Measurements from ENCODE around the gene PXDN.

Gene PXDN

DNA sequence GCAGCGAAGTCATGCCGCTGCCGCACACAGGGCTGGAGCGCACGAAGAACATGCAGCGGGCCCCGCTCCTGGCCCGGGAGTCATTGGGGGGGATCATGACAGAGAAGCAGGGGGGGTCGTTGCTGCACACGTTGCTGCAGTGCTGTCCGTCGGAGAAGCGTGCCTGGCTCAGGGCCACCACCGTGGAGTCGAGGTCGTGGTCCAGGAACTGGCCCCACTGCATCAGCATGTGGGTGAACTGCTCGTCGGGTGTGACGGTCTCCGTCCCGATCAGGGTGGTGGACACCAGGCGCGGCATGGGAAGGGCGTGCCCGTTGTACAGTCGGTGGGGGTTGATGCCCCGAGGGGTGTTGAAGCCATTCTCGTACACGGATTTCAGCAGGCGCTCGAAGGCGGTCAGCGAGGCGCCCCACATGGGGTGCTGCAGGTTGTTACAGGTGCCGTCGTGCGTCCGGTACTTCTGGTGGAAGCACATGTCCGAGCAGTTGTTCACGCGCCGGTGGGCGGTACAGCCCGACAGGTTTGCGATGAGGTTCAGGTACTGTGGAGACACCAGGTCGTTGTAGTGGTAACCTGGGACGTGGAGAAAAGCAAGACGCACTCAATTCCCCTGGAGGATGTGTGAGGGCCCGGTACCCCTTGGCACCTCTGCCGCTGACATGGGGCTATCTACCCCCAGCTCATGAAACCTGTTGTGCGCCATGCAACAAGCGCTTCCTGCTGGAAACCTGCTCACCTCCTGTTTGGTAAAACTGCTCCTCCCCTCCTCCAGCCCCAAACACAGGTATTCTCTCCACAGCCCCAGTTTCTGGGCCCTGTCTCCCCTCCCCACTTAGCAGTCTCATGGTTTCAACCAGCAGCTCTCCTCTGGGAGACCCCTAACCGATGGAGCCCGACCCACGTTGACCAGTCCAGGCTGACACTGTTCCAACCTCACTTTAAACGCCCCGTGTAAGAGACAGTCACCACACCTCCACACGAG lies 94.9 kb downstream of the PXDN start:
- no peak for DNase-seq (ENCODE audit: low spot score)

DNA sequence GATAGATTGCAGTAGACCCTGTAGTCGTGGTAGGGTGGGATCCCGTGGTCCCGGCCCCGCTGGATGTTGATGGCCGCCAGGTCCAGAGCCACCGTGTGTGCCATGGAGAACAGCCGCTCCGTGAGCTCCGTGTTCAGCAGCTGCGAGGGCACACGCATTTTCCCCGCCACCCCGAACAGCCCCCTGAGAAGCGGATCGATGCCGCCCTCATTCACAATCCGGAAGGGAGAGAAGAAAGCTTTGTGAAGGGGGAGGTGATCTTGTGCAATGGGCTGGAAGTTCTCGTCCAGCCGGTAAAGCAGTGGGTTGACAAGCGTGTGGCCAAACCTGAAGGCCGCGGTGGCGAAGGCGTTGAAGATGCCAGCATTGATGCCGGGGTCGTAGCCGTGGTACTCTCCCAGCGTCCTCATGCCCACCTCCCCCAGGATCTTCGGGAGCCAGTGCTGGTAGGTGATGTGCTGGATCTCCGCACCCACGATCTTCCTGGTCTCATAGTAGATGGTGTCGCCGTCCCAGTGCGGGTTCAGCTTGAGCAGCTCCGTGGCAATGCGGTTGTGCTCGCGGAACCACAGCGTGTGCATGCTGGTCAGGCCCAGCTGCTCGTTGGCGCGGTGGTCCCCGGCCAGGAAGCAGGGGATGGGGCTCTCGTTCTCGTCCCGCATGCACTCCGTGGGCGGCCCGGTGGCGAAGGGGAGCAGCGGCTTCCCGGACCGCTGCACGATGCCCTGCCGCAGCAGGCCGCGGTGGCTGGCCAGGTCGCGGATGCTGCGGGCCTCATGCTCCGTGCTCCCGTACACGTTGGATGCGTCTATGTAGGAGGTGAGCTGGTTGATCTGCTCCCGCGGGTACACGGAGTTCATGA lies 95.8 kb downstream of the PXDN start:
- DNase-seq (ENCODE audit: low spot score) = no peak

DNA sequence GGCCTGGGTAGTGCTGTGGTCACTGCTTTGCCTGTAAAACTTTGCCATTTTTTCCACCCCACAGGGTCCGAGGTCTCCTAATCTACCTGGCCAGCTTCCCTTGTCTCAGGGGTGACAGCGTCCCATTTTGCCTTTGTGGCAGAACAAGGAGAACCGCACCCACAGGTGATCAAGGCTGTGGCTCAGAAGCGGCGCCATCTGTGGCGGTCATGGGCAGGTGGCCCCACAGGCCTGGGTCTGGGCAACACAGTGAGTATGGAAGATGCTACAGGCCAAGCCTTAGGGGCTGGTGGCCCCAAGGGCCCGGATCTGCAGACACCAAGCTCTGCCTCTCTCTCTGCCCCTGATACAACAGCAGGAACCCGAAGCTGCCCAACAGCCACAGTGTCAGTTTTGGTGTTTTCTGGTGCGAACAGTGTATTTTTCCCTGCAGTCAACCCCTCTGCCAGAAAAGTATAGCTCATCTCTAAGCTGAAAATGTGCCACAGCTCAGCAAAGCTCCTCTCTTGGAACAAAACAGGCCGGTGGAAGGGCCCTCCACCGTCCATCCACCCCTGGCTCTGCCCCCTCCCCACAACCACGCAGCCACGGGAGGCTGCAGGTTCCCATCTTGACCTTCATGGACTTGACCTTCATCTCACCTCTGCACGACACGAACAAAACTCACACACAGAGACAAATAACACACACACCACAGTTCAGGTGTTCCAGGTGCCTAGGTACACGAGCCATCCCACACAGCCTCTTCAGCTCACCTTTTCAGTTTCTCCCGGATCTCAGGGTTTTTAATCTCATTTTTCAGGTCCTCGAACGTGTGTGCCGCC lies 96.7 kb downstream of the PXDN start:
- no peak for DNase-seq (ENCODE audit: low spot score)

DNA sequence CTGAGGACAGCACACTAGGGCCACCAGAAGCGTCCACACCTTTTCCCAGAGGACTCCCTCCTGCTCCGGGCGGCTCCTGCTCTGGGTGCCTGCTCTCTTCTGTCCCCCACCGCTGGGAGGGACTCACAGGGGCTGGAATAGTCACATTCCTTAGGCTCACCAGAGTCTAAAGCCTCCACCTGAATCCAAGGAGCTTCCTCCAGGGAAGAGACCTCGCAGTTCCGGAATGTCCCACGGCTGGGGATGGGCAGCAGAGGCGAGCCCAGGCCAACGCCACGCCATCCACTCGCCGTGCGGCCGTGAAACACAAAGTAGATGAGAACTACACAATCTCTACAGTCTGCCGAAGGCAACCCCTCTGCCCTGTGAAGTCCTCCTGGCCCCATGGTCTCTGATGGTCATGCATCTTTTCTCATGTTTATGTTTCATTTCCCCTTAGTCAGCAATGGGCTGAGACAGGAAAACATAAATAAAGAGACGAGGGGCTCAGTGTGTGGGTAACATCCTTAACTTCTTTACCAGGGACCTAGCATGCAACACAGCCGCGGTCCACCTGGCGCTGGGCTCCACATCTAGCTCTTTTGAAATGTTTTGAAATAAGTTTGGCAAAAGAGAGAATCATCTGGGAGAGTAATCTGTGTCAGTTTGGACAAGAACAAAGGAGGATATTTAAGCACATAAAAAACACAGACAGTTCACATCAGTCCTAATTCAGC lies 98.4 kb downstream of the PXDN start:
- no peak for DNase-seq (ENCODE audit: low spot score)

DNA sequence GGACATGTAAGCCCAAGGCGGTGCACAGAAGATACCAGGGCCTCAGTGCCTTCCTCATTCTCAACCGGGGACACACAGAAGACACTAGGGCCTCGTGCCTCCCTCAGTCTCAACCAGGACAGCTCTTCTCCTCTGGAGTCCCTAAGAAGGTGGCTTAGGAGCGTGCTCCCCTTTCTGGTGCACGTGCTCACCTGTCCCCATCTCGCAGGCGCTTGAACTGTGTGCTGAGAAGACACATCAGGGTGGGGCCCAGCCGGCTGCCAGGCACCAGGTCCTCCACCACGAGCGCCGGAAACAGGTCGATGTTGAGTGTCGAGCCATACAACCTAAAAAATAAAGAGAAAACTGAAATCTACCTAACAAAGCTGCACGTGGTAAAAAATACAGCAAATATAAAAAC lies 99.9 kb downstream of the PXDN start:
- no peak for DNase-seq (ENCODE audit: low spot score)

DNA sequence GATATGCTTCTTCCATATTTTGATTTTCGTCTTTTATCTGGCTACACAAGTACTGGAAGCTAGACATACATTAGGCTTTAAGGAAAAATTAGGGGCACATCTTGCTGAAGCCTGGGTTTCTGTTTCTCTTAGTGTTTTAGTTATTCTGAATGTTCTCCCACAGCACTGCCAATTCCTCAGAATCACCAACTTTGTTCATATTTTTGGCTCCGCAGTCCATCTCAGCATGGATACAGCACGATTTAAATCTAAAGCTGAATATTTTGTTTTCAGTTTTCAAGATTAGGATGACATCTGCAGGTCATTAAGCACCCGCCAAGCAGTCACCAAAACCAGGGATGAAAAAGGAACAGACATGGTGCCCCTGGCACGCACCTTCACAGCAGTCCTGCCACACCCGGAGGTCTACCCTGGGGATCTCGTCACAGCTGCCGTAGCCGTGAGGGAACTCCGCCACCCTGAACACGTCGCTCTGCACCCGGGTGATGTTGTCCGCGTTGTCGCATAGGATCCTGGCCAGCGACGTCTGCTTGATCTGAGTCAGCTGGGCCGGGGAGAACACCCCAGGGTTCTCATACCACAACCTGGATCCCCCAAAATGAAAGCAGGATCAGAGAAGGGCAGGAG lies 101.2 kb downstream of the PXDN start:
- no peak for DNase-seq (ENCODE audit: low spot score)

DNA sequence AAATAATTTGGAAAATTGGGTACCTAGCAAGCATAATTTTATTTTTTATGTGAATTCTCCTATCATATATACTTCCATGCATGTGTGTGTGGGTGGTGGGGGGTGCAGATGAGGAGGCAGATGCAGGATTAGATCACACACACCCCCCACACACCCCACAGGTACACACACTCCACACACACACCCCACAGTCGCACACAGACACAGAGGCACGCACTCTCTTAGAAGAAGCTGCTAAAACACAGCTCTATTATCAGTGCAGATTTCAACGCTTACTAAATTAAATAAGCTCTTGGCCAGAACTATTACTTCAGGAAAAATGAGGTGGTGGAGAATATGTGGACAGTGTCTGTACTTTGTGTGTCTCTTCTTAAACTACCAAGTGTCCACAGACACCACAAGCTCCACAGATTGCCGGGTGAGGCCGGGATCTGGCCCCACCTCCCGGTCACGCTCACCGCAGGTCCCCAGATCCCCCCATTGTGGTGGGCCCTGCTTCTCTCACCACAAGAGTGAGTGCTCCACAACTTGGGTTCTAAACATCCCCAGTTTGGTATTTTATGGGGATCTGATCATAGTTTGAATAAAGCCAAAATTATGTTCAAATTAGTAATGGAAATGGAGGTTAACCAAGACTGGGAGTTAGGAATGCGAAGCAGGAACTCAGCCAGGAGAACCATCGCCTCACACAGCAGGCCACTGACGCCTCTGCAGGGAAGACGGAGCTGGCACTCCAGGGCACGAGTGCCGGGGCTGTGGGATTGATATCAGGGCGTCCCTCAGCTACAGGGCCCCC lies 102.1 kb downstream of the PXDN start:
- DNase-seq (ENCODE audit: low spot score) = no peak

DNA sequence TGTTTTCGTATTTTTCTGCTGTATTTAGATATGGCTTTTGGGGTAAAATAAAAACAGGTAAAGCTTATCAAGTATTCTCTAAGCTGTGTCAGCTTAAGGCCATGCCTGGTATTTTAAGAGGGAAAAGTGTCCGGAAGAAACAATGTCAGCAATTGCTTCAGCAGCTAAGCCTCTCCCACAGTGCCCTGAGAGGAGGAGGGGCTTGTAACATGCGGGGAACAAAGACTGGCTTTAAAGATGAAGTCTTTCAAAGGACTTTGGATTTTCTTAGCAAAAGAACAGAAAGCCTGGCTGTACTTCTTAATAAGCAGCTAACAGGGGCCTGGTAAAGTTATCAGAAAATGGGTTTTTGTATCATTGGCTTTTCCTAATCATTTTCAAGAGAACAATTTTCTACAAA lies 102.8 kb downstream of the PXDN start:
- DNase-seq (ENCODE audit: low spot score) = peak; percentile 6

DNA sequence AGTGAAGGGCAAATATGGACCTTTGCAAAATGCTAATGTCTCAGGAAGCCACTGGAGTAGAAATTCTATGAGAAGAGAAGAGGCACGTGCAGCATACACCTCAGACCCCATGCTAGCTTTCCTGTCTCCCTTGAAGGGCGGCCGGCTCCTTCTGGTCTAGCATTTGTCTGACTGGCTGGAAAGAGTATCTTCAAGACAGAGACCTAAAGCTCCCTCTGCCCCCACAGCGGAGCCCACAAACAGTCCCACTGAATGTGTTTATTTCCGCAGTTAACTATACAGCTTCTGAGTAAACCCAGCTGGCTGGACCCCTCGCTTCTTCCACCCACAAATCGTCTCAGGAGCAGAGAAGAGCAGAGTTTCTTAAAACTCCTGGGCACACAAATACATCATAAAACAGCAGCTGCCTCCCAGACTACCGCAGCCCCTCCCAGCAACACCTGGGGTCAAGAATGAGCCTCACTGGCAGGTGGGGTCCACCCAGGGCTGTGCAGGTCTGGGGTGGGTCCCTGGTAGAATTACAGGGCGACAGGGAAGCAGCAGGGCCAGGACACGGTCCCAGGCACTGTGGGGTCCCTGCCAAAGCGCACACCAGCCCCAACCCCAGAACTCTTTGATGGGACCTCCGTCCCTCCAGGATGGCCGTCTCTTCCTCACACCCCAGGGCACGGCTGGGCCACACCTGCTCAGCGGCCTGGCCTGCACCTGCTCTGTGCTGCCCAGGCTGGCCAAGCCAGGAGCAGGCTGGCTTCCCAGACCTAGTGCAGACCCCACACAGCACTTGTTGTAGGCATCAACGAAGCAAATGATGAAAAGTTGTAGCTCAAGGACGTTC lies 103.8 kb downstream of the PXDN start:
- DNase-seq (ENCODE audit: low spot score) = no peak

DNA sequence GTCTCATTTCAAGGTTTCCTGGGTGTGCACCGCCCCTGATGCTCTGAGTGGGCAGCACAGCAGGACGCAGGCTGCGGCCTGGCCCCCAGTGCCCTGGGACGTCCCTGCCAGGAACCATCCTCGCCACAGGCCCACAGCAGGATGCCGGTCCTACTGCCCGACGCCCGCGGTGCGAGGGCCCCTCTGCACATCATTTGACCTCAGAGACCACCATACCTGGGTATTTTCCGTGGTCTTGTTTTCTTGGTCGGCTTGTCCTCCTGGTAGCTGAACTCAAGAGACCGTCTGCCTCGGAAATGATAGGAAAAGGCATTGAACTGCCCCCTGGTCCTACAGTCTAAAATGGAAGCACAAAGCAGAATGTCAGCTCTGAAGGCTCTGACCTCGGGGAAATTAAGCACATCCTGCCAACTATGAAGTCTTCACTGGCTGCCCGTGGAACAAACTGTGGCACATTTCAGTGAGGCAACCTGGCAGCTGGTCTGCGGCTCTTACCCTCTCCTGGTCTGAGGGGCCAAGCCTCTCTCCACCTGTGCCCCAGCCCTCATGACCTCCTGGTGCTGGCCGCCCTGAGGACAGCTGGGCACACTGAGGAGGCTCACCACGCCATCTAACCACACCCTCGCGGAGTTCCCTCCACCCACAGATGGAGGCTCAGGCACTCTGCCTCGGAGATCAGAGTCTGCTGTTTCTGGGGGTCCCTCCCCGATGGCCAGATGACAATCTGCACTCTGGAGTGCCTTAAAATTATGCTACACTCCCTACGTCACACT lies 105.0 kb downstream of the PXDN start:
- DNase-seq (ENCODE audit: low spot score) = no peak

DNA sequence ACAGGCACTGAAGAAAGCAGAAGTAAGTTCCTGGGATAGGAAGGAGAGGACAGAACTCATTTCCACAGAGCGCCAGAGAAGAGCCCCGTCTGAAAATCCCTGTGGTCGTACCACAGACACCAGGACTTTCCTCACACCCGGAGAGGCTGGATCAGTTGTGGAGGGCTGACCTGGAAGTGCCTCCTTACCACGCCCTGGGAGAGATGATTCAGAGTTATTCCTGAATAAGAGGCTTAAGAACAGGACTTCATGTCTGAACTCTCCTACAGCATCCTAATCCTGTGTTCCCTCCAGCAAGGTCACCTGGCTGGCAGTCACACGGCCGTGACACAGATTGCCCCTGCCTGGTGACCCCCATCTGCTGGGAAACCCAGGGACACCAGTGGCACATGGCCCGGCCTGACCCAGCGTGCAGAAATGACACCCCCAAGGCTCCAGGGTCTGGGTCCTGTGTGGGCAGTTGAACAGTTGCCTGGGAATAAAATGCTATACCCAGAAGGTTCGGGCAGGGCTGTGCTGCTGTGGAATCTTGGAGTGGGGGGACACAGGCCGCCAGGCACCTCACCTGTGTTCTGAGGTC lies 105.9 kb downstream of the PXDN start:
- no peak for DNase-seq (ENCODE audit: low spot score)

DNA sequence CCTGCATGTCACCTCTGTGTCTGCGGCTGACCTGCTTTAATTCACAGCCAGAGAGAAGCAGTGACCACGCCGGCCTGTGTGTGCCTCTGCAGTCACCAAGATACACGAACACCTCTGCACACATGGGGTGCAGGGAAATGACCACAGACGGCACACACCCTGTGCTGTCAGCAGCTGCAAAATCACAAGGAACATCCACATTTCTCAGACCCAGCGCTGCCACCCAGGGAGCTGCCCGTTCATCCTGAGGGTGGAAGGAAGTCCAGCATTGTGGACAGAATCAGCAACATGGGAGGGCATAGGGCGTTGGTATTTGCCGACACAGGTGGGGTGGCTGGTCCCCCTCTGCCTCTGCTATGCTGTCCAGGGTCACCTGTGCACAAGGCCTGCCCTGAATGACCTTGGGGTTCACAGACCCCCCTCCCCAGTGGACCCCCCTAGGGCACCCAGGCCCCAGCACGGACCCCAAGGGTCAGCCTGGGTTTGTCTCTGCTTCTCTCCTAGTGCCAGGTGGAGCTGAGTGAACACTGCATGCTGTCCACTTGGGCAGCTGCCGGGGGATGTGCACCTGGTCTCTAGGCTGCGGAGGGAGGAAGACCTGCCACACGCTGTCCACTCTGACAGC lies 107.4 kb downstream of the PXDN start:
- DNase-seq (ENCODE audit: low spot score) = no peak

DNA sequence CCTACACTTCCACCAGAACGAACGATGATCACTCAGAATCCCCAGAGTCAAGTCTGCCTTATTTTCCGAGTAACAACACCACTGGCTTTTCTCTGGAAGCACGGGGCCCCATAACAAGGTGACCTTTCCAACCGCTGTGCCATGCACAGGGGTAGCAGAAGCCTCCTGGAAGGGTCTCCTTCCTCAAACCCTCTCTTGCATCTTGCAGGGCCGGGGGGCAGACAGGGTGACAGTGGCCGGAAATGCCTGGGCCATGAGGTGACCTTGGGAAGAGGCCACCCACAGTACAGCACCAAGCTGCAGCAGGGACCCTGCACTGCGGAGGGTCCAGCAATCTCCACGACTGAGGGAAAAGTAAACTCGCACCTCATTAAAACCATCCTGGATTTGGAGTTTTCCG lies 108.5 kb downstream of the PXDN start:
- no peak for DNase-seq (ENCODE audit: low spot score)

DNA sequence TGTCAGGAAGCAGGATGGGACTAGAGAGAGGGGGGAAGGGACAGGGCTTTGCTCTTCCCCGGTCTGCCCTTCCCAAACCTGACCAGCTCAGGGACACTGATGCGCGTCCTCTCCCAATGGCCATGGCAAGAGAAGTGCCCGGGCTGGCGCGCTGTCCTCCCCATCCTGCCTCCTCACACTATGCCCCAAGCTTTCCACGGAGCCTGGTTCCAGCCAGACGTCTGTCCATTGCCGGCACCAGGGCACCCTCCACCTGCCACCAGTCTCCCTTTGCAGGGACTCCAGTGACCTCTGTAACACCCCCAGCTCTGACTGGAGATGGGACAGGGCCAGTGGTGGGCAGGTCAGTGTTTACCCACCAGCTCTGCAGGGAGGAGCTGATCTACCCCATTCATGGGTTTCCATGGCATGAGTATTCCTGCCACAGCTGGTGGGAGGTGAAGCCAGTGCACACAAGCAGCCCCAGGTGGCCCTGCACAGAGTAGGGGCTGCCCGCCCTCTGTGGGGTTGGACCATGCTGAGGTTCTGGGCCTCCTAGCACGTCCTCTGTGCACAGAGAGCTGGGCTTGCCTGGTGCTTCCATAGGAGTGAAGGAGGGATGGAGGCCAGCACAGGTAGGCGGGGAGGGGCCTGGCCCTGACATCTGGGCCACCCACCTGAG lies 109.5 kb downstream of the PXDN start:
- DNase-seq (ENCODE audit: low spot score) = no peak

DNA sequence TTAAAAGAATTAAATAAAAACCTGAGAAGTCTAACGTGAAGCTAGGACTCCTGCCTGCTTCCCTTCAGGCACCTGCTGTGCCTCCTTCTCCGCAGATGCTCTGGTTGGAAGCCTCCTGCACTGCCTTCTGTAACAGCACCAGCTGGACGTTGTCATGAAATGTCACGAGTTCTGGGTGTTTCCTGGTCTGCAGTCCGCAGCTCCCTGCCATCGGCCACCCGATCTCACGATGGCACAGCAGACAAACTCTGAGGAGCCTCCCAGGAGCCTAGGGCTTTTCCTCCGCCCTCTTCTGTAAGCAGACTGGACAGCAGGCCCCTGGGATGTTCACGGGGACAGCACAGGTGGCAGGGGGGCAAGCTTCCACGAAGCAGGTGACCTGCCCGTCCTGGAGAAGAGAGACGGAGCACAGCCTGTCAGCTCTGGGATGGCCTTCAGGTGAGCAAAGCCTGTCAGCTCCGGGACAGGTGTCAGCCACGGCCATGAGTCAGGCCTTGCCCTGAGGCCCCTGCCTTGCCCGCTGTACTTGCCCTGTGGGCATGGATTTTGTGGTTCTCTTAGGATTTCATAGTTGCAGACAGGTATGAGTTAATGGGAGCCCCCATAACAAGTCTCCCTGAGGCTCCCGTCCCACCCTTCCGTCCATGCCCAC lies 110.3 kb downstream of the PXDN start:
- no peak for DNase-seq (ENCODE audit: low spot score)

DNA sequence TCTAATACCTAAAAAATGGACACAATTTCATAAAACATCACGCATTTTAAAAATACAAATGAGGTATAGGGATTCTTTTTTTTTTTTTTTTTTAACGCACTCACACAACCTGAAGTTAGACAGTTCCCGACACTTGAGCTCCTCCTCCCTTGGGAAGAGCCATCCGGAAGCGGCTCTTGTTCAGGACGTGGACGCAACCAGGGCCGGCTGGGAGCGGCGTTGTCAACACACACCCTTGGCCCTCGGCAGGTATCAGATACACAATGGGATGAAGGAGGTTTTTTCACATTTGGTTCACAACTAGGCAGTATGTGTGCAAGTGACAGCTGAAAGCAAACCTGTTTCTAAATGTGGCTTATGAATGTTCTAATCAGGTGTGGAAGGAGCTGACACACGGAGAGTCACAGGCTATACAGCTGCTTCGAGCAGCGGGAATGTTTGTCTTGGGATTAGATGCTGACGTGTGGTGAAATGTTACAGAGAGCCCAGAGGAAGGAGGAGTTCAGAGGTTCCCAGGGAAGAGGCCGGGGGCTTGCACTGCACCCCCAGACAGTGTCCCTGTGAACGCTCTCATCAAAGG lies 111.1 kb downstream of the PXDN start:
- no peak for DNase-seq (ENCODE audit: low spot score)
